IMR-90 (cell line): ENCODE data around the gene C5orf24. TPM values are rescaled to one million over a fixed set of nuclear protein-coding genes. Genes with fewer than 3 reads are reported as not detected.
"Not testable (repeated sequence)": the region's sequence is repeated elsewhere in the genome, so short reads cannot be mapped to it uniquely, and the experiment has no call there.

ENCODE experiments used
- ATAC-seq: fragments of 200-7000 bp; cut with Tn5 transposase; 2 replicates; pipeline ENCODE4 v1.9.1; 2020; ENCODE audit warnings: low read depth, mild to moderate bottlenecking, moderate library complexity
- BruUV-seq: library from RNA; stranded (reverse); fragments of 400-500 nt; replicated peaks from 2 replicates; lab custom pipeline; 2021; lab: Mats Ljungman, UMichigan
- CTCF ChIA-PET: fragments of 300-600 bp; formaldehyde crosslinking; extraction: SDS; loops from one replicate; lab custom pipeline; 2021; ENCODE audit warnings: antibody characterized with exemption; lab: Yijun Ruan, JAX
- POLR2A ChIA-PET: fragments of 300-600 bp; sonication (Branson Sonifier 250); formaldehyde crosslinking; loops from one replicate; lab custom pipeline; 2022; ENCODE audit warnings: antibody characterized with exemption; ENCODE audit not compliant: unreplicated experiment; lab: Charles Lee
- DNase-seq: peaks from one replicate; pipeline ENCODE4 v3.0.0; 2013
- H2AFZ ChIP-seq: replicated peaks from 2 replicates; pipeline ENCODE3; 2013; ENCODE audit warnings: low read length, mild to moderate bottlenecking; ENCODE audit not compliant: poor library complexity
- H2AK5ac ChIP-seq: 2 replicates; pipeline ENCODE4 v1.6.1; 2013; ENCODE audit warnings: low read depth, low read length, inconsistent platforms
- H2AK9ac ChIP-seq: replicated peaks from 2 replicates; pipeline ENCODE3; 2013; ENCODE audit warnings: mild to moderate bottlenecking, low read depth, low read length, moderate library complexity; ENCODE audit not compliant: poor library complexity
- H2BK120ac ChIP-seq: 2 replicates; pipeline ENCODE4 v1.6.1; 2013; ENCODE audit warnings: low read depth, low read length, inconsistent platforms
- H2BK15ac ChIP-seq: 3 replicates; pipeline ENCODE4 v1.6.1; 2013; ENCODE audit warnings: low read depth, low read length, inconsistent platforms
- H2BK20ac ChIP-seq: 2 replicates; pipeline ENCODE4 v1.6.1; 2013; ENCODE audit warnings: low read depth, mild to moderate bottlenecking, inconsistent platforms, low read length, moderate library complexity
- H2BK5ac ChIP-seq: 2 replicates; pipeline ENCODE4 v1.6.1; 2013; ENCODE audit warnings: mild to moderate bottlenecking, low read depth, low read length, inconsistent platforms; ENCODE audit not compliant: poor library complexity, severe bottlenecking
- H3K14ac ChIP-seq: replicated peaks from 2 replicates; pipeline ENCODE4 v1.6.1; 2013; ENCODE audit warnings: low read depth, low read length, inconsistent platforms
- H3K18ac ChIP-seq: 2 replicates; pipeline ENCODE4 v1.6.1; 2013; ENCODE audit warnings: low read depth, low read length, control low read depth
- H3K23ac ChIP-seq: 2 replicates; pipeline ENCODE4 v1.6.1; 2013; ENCODE audit warnings: low read depth, low read length, inconsistent platforms
- H3K27ac ChIP-seq: 2 replicates; pipeline ENCODE4 v1.5.1; 2013; ENCODE audit warnings: mild to moderate bottlenecking, control low read depth, low read length; ENCODE audit not compliant: insufficient read depth
- H3K27me3 ChIP-seq: 2 replicates; pipeline ENCODE4 v1.6.1; 2013; ENCODE audit warnings: low read length; ENCODE audit not compliant: control insufficient read depth, insufficient read depth
- H3K36me3 ChIP-seq: 2 replicates; pipeline ENCODE4 v1.6.1; 2013; ENCODE audit warnings: low read length, mixed read lengths; ENCODE audit not compliant: control insufficient read depth, insufficient read depth
- H3K4ac ChIP-seq: 2 replicates; pipeline ENCODE4 v1.6.1; 2013; ENCODE audit warnings: low read depth, low read length, inconsistent platforms
- H3K4me1 ChIP-seq: 2 replicates; pipeline ENCODE4 v1.6.1; 2013; ENCODE audit warnings: low read length, mixed read lengths; ENCODE audit not compliant: control insufficient read depth, insufficient read depth
- H3K4me2 ChIP-seq: 2 replicates; pipeline ENCODE4 v1.6.1; 2013; ENCODE audit warnings: low read depth, mild to moderate bottlenecking, control low read depth, low read length, moderate library complexity
- H3K4me3 ChIP-seq: 2 replicates; pipeline ENCODE4 v1.5.1; 2013; ENCODE audit warnings: low read depth, mild to moderate bottlenecking, control low read depth, low read length, moderate library complexity; ENCODE audit not compliant: insufficient read depth
- H3K56ac ChIP-seq: 2 replicates; pipeline ENCODE4 v1.6.1; 2013; ENCODE audit warnings: low read length, inconsistent platforms; ENCODE audit not compliant: insufficient read depth; ENCODE audit errors: extremely low read depth
- H3K79me1 ChIP-seq, 2 experiments: 2 replicates each; pipeline ENCODE4 v1.6.1; 2013; ENCODE audit warnings: low read length in 2 of 2, inconsistent platforms in 1 of 2, low read depth in 1 of 2
- H3K9ac ChIP-seq: 2 replicates; pipeline ENCODE4 v1.6.1; 2013; ENCODE audit warnings: low read depth, low read length, control low read depth
- H3K9me1 ChIP-seq: 2 replicates; pipeline ENCODE4 v1.6.1; 2013; ENCODE audit warnings: low read length, inconsistent platforms; ENCODE audit not compliant: insufficient read depth
- H3K9me3 ChIP-seq: 2 replicates; pipeline ENCODE4 v1.6.1; 2013; ENCODE audit warnings: low read length; ENCODE audit not compliant: control insufficient read depth, insufficient read depth
- H4K20me1 ChIP-seq: 2 replicates; pipeline ENCODE4 v1.6.1; 2013; ENCODE audit warnings: low read length, inconsistent platforms; ENCODE audit not compliant: insufficient read depth
- H4K5ac ChIP-seq: 2 replicates; pipeline ENCODE4 v1.6.1; 2013; ENCODE audit warnings: mild to moderate bottlenecking, low read depth, low read length, control low read depth
- H4K8ac ChIP-seq, 2 experiments: 2 replicates each; pipeline ENCODE4 v1.6.1; 2013; ENCODE audit warnings: low read depth in 2 of 2, low read length in 2 of 2, control low read depth in 1 of 2, inconsistent platforms in 1 of 2
- H4K91ac ChIP-seq: 2 replicates; pipeline ENCODE4 v1.6.1; 2013; ENCODE audit warnings: low read depth, low read length, inconsistent platforms; ENCODE audit not compliant: insufficient read depth
- BHLHE40 ChIP-seq: fragments of 150-350 bp; IDR thresholded peaks from 2 replicates; pipeline ENCODE4 v1.6.1; 2016; ENCODE audit warnings: mild to moderate bottlenecking, low read depth, low read length
- RCOR1 ChIP-seq: IDR thresholded peaks from 2 replicates; pipeline ENCODE4 v1.6.1; 2012; ENCODE audit warnings: mild to moderate bottlenecking, low read length, improper control_type of control experiment; ENCODE audit not compliant: insufficient replicate concordance
- WGBS, 2 experiments: methylation state at CpG; one replicate each; pipeline versions ENCODE4 v1.1.5 to v1.1.7; 2013; ENCODE audit warnings: missing lambda C conversion rate in 2 of 2; ENCODE audit not compliant: insufficient read length in 1 of 2; ENCODE audit errors: extremely low coverage in 2 of 2; 5-methylcytosine and 5-hydroxymethylcytosine counted together
- dilution Hi-C: fragments of 300-500 bp; cut with HindIII; formaldehyde crosslinking; loops from one replicate; pipeline ENCODE4 v1.14.3; 2018; ENCODE audit warnings: low sequenced_read_pairs; ENCODE audit not compliant: unreplicated experiment
- in situ Hi-C: fragments of 300-500 bp; cut with MboI; formaldehyde crosslinking; loops from 3 replicates; pipeline ENCODE4 v1.14.3; 2019; ENCODE audit warnings: low sequenced_read_pairs, inconsistent platforms, mixed read lengths
- intact Hi-C: fragments of 100-400 bp; cut with micrococcal nuclease; formaldehyde crosslinking; loops from 2 replicates; pipeline ENCODE4 v1.10.0; 2022
- polyA plus RNA-seq, 3 experiments: library from polyadenylated mRNA; depleted of rRNA; stranded (reverse); fragments of >200 nt; gene quantifications; 2 replicates each; pipeline ENCODE4 v1.2.3, GENCODE V29; 2012; ENCODE audit warnings: low replicate concordance in 1 of 3
- total RNA-seq: library from RNA; depleted of rRNA; stranded (reverse); fragments of >200 nt; gene quantifications from 2 replicates; pipeline ENCODE4 v1.2.3, GENCODE V29; 2012

The C5orf24 gene
- total and polyA plus RNA-seq, 2 of the 4 experiments (the other 2 are of a cell fraction) = 29.8 to 44.9 TPM

DNA sequence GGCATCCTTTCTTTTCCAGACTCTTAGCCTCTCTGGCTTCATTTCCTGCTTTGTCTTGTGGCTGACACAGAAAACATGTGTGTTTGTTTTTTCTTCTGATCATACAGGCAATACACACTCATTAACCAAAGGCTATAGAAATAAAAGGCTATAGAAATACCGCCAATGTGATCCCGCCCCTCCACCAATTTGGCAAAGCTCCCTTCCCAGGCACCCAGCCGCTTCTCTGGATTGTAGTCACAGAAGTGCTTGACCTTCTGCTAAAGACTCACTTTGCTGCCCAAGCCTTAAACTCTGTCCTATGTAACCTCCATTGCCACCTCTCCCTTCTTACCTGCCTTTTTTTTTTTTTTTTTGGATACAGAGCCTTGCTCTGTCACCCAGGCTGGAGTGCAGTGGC, 33.7 kb downstream of the C5orf24 start:
- in situ Hi-C loops = no loop called here
- ATAC-seq = no peak
- peaks cover 12% of the 10 kb centered on the region; the same call in 1 of the 2 replicates for H4K20me1 ChIP-seq
- H3K27ac ChIP-seq = no peak overlapping the region
- peaks cover 3% of the 10 kb centered on the region; the same call in 1 of the 2 replicates for H3K4me1 ChIP-seq
- H3K4ac ChIP-seq = no peak overlapping the region
- BruUV-seq = no TSS peak
- H3K56ac ChIP-seq = no peak overlapping the region
- ChIA-PET CTCF (no interaction called here), POLR2A (no interaction called here)
- H3K27me3 ChIP-seq = no peaks in the 10 kb centered on the region
- no peak overlapping the region for H3K18ac ChIP-seq
- no peak for DNase-seq
- peaks cover 12% of the 10 kb centered on the region; the same call in 1 of the 2 replicates for H3K9me1 ChIP-seq
- H4K8ac ChIP-seq = no peak overlapping the region
- H3K9ac ChIP-seq = no peak overlapping the region
- H2AK5ac ChIP-seq = no peak overlapping the region
- intact Hi-C loops = no loop called here
- H3K4me3 ChIP-seq = no peak overlapping the region
- H2AFZ ChIP-seq = no peak overlapping the region
- dilution Hi-C loops = no loop called here
- peaks cover 20 to 49% of the 10 kb centered on the region in 2 experiments for H3K79me1 ChIP-seq
- WGBS, 2 experiments = 71% methylated on average over 3 of the region's 3 CpGs; no CpG with 5 or more reads in 1 of the 2 experiments
- peaks cover 3% of the 10 kb centered on the region for H3K36me3 ChIP-seq
- no peak for TF ChIP-seq BHLHE40
- TF ChIP-seq RCOR1 = no peak
- no peak overlapping the region for H2BK15ac ChIP-seq
- no peak overlapping the region for H3K4me2 ChIP-seq
- H4K91ac ChIP-seq = no peak overlapping the region
- H2BK20ac ChIP-seq = no peak overlapping the region
- no peak overlapping the region for H4K5ac ChIP-seq
- H2AK9ac ChIP-seq = peak overlapping the region; percentile 55
- H3K14ac ChIP-seq = no peak overlapping the region
- no peak overlapping the region for H3K23ac ChIP-seq
- no peak overlapping the region for H2BK120ac ChIP-seq
- H2BK5ac ChIP-seq = no peak overlapping the region
- no peaks in the 10 kb centered on the region for H3K9me3 ChIP-seq

GRCh38 chr5:134880937-134881336, 35.2 kb downstream of the C5orf24 start:
- H4K8ac ChIP-seq, H3K36me3 ChIP-seq, CTCF ChIA-PET, H3K27me3 ChIP-seq, H3K4me3 ChIP-seq, intact Hi-C loops, DNase-seq, H2BK15ac ChIP-seq, H2BK20ac ChIP-seq, H3K4me1 ChIP-seq, H4K91ac ChIP-seq, H3K18ac ChIP-seq, H3K9me3 ChIP-seq, H3K56ac ChIP-seq, H2AK9ac ChIP-seq, H3K9me1 ChIP-seq, H3K14ac ChIP-seq, H2BK5ac ChIP-seq, ATAC-seq, H4K5ac ChIP-seq, dilution Hi-C loops, H2AK5ac ChIP-seq, H2AFZ ChIP-seq, H3K4ac ChIP-seq, H3K9ac ChIP-seq, H3K23ac ChIP-seq, H3K4me2 ChIP-seq, H2BK120ac ChIP-seq, in situ Hi-C loops, BruUV-seq, H3K27ac ChIP-seq: not testable (repeated sequence)
- peaks cover 12% of the 10 kb centered on the region; the same call in 1 of the 2 replicates for H4K20me1 ChIP-seq
- POLR2A ChIA-PET = interaction anchor here (0.7 kb wide), 1 partner anchor 569 kb away, joined by 6 read pairs; no protein-coding TSS in a partner anchor
- no CpG with 5 or more reads among the region's 3 CpGs for WGBS, 2 experiments
- H3K79me1 ChIP-seq = peaks cover 23 to 44% of the 10 kb centered on the region in 2 experiments
